Panc1 (cell line): ENCODE measurements around the gene ADIPOR2.

Experiments
- CTCF ChIP-seq: fragments of 450-650 bp; IDR thresholded peaks from 2 replicates; pipeline ENCODE4 v1.5.1; 2017; ENCODE audit warnings: mild to moderate bottlenecking
- POLR2AphosphoS5 ChIP-seq: IDR thresholded peaks from 2 replicates; pipeline ENCODE4 v1.6.1; 2012; ENCODE audit warnings: mild to moderate bottlenecking, low read depth, low read length, moderate library complexity
- REST ChIP-seq, 2 experiments: IDR thresholded peaks; 2 replicates each; pipeline ENCODE4 v1.6.1; 2011 to 2012; ENCODE audit warnings: low read depth in 2 of 2, control low read depth in 1 of 2, low read length in 1 of 2, mild to moderate bottlenecking in 1 of 2, moderate library complexity in 1 of 2; ENCODE audit not compliant: insufficient read depth in 1 of 2
- SIN3A ChIP-seq: IDR thresholded peaks from 2 replicates; pipeline ENCODE4 v1.6.1; 2012; ENCODE audit warnings: low read depth, mild to moderate bottlenecking, low read length, moderate library complexity, borderline replicate concordance; ENCODE audit not compliant: insufficient read depth
- TCF7L2 ChIP-seq: IDR thresholded peaks from 2 replicates; pipeline ENCODE4 v1.6.1; 2011; ENCODE audit warnings: mild to moderate bottlenecking, low read depth, low read length, inconsistent platforms

- no peak for TF ChIP-seq REST (IDR thresholded peaks at IDR 0.05; ENCODE audit: insufficient read depth in 1 of 2, low read depth in 2 of 2, low read length in 1 of 2)
- no peak for TF ChIP-seq POLR2AphosphoS5
- no peak for TF ChIP-seq CTCF
- TF ChIP-seq TCF7L2: no peak
- no peak for TF ChIP-seq SIN3A
Observed at GRCh38 chr12:1761857-1762256, 71.0 kb downstream of the ADIPOR2 start.
